ENCODE measurements around the gene SMG9.

Gene SMG9

GRCh38 chr19:43741075-43741825 is 13.5 kb downstream of the SMG9 start:
- in situ Hi-C loops (cut with HindIII; ENCODE audit: low sequenced_read_pairs) = loop anchor here (5.0 kb wide), 2 partner anchors 46 to 74 kb away; no protein-coding TSS in a partner anchor
- no peak for TF ChIP-seq CTCF (IDR thresholded peaks at IDR 0.05; ENCODE audit: low read depth, low read length, missing control alignments)

GRCh38 chr19:43739439-43740235 is 15.1 kb downstream of the SMG9 start:
- no peak for TF ChIP-seq CTCF (IDR thresholded peaks at IDR 0.05; ENCODE audit: low read depth, low read length, missing control alignments)
- in situ Hi-C loops (cut with HindIII; ENCODE audit: low sequenced_read_pairs) = loop anchor here (5.0 kb wide), 2 partner anchors 48 to 72 kb away; no protein-coding TSS in a partner anchor
- no peak overlapping the region for H3K4me3 ChIP-seq (ENCODE audit: low read depth, low read length)
- DNase-seq (ENCODE audit: low read depth) = no peak

More at GRCh38 chr19:43741075-43741825, 13.5 kb downstream of the SMG9 start:
- no peak overlapping the region for H3K4me3 ChIP-seq (ENCODE audit: low read depth, low read length)
- no peak for DNase-seq (ENCODE audit: low read depth)

GRCh38 chr19:43738780-43739211 is 16.0 kb downstream of the SMG9 start:
- DNase-seq (ENCODE audit: low read depth) = no peak
- in situ Hi-C loops (cut with HindIII; ENCODE audit: low sequenced_read_pairs) = no loop called here
- H3K4me3 ChIP-seq (ENCODE audit: low read depth, low read length) = no peak overlapping the region
- no peak for TF ChIP-seq CTCF (IDR thresholded peaks at IDR 0.05; ENCODE audit: low read depth, low read length, missing control alignments)

- H3K4me3 ChIP-seq (ENCODE audit: low read depth, low read length) = no peak overlapping the region
- no peak for TF ChIP-seq CTCF (IDR thresholded peaks at IDR 0.05; ENCODE audit: low read depth, low read length, missing control alignments)
- no peak for DNase-seq (ENCODE audit: low read depth)
- in situ Hi-C loops (cut with HindIII; ENCODE audit: low sequenced_read_pairs) = no loop called here
Observed at GRCh38 chr19:43735957-43736356, 18.8 kb downstream of the SMG9 start.

- no peak overlapping the region for H3K4me3 ChIP-seq (ENCODE audit: low read depth, low read length)
- no peak for TF ChIP-seq CTCF (IDR thresholded peaks at IDR 0.05; ENCODE audit: low read depth, low read length, missing control alignments)
- in situ Hi-C loops (cut with HindIII; ENCODE audit: low sequenced_read_pairs) = no loop called here
- no peak for DNase-seq (ENCODE audit: low read depth)
Observed at GRCh38 chr19:43735013-43735412, 19.7 kb downstream of the SMG9 start.

GRCh38 chr19:43731846-43732245 is 22.9 kb downstream of the SMG9 start:
- no peak overlapping the region for H3K4me3 ChIP-seq (ENCODE audit: low read depth, low read length)
- in situ Hi-C loops (cut with HindIII; ENCODE audit: low sequenced_read_pairs) = no loop called here
- DNase-seq (ENCODE audit: low read depth) = peak; percentile 18
- no peak for TF ChIP-seq CTCF (IDR thresholded peaks at IDR 0.05; ENCODE audit: low read depth, low read length, missing control alignments)
